ENCODE measurements around the gene PHACTR1.

GRCh38 chr6:12927746-12928145 lies 211.2 kb downstream of the PHACTR1 start:
- TF ChIP-seq POLR2A (IDR thresholded peaks at IDR 0.05; ENCODE audit: low read depth, low read length), result no peak
- no peak for TF ChIP-seq TAF1 (IDR thresholded peaks at IDR 0.05; ENCODE audit: borderline replicate concordance, low read depth, low read length)

Data from GM12892 (cell line).